Naive thymus-derived CD8-positive, alpha-beta T cell (primary cell): ENCODE results near the gene PTPN5. TPM values are rescaled to one million over a fixed set of nuclear protein-coding genes. Genes with fewer than 3 reads are reported as not detected.
"Not testable (repeated sequence)": the region's sequence is repeated elsewhere in the genome, so short reads cannot be mapped to it uniquely, and the experiment has no call there.

Experiments
- ATAC-seq, 2 donors: fragments of 150-1000 bp; cut with Tn5 transposase in 1 of 2; sonication (Bioruptor Pico), chemical (Tn5 transposase) in 1 of 2; 1 replicate in 1 of 2; 2 replicates in 1 of 2; pipeline ENCODE4 v1.10.0; 2021; ENCODE audit warnings: mild to moderate bottlenecking in 2 of 2, moderate library complexity in 2 of 2
- POLR2A ChIA-PET: fragments of 350-600 bp; sonication (Branson Sonifier 250); formaldehyde crosslinking; loops from one replicate; lab custom pipeline; 2021; ENCODE audit warnings: antibody characterized with exemption; lab: Charles Lee
- DNase-seq, 10 donors: peaks; one replicate each; pipeline versions ENCODE4 v3.0.0 to v3.0.0-alpha.2; 2020 to 2022
- H3K27ac Mint-ChIP-seq, 10 donors: one replicate each; pipeline ENCODE4 v1.8.0; 2020 to 2022; ENCODE audit warnings: mild to moderate bottlenecking in 10 of 10, mixed read lengths in 10 of 10, moderate library complexity in 4 of 10, inconsistent platforms in 1 of 10
- H3K27me3 Mint-ChIP-seq, 5 donors: one replicate each; pipeline ENCODE4 v1.8.0; 2021 to 2022; ENCODE audit warnings: mixed read lengths in 5 of 5
- H3K36me3 Mint-ChIP-seq, 3 donors: one replicate each; pipeline ENCODE4 v1.8.0; 2020 to 2022; ENCODE audit warnings: mixed read lengths in 3 of 3, mild to moderate bottlenecking in 2 of 3, inconsistent platforms in 1 of 3
- H3K4me1 Mint-ChIP-seq, 4 donors: one replicate each; pipeline ENCODE4 v1.8.0; 2021 to 2022; ENCODE audit warnings: mixed read lengths in 4 of 4
- H3K4me3 Mint-ChIP-seq, 10 donors: one replicate each; pipeline ENCODE4 v1.8.0; 2020 to 2022; ENCODE audit warnings: mild to moderate bottlenecking in 10 of 10, mixed read lengths in 10 of 10, moderate library complexity in 6 of 10, inconsistent platforms in 1 of 10
- H3K9me3 Mint-ChIP-seq, 9 donors: one replicate each; pipeline ENCODE4 v1.8.0; 2020 to 2022; ENCODE audit warnings: mixed read lengths in 9 of 9, mild to moderate bottlenecking in 3 of 9, inconsistent platforms in 1 of 9, moderate library complexity in 1 of 9
- polyA plus RNA-seq, 3 donors: library from polyadenylated mRNA; unstranded; fragments of 300-500 nt; fragmentation: Illumina TruSeq; gene quantifications; one replicate each; pipeline ENCODE4 v1.2.3, GENCODE V29; 2021
- total RNA-seq, 8 experiments: library from RNA in 2 of 8; stranded (reverse) in 2 of 8; gene quantifications; one replicate each; pipeline ENCODE4 v1.2.3 and lab custom pipeline; 2021 to 2026

PTPN5 gene
- total and polyA plus RNA-seq, 5 experiments from 2014 or later = not detected

GRCh38 chr11:18701614-18702216 is 89.9 kb downstream of the PTPN5 start:
- no peak for ATAC-seq
- DNase-seq = no peak
- Mint-ChIP-seq H3K9me3 (no peaks in the 10 kb centered on the region), H3K27ac (peak overlapping the region in 3 of 10 donors; percentile 7 to 66 (median 48)), H3K36me3 (no peaks in the 10 kb centered on the region), H3K4me1 (peaks cover 26 to 46% (median 40%) of the 10 kb centered on the region in 4 donors), H3K4me3 (peak overlapping the region in 2 of 10 donors; percentile 36 to 55), H3K27me3 (no peaks in the 10 kb centered on the region)
- POLR2A ChIA-PET = interaction anchor here (0.9 to 1.1 kb wide), 2 partner anchors 68 to 175 kb away, joined by 4 read pairs; partner anchors contain the start of genes SPTY2D1 and TSG101

- Mint-ChIP-seq H3K27me3 (no peaks in the 10 kb centered on the region), H3K27ac (peak overlapping the region in 5 of 10 donors; percentile 40 to 80 (median 48)), H3K4me3 (peak overlapping the region in 6 of 10 donors; percentile 38 to 73 (median 56)), H3K9me3 (no peaks in the 10 kb centered on the region), H3K36me3 (no peaks in the 10 kb centered on the region), H3K4me1 (peaks cover 20 to 39% (median 35%) of the 10 kb centered on the region in 4 donors)
- DNase-seq = no peak
- ATAC-seq = no peak
- POLR2A ChIA-PET = no interaction called here
These were observed 90.7 kb downstream of the PTPN5 start for GRCh38 chr11:18700872-18701271.

DNA sequence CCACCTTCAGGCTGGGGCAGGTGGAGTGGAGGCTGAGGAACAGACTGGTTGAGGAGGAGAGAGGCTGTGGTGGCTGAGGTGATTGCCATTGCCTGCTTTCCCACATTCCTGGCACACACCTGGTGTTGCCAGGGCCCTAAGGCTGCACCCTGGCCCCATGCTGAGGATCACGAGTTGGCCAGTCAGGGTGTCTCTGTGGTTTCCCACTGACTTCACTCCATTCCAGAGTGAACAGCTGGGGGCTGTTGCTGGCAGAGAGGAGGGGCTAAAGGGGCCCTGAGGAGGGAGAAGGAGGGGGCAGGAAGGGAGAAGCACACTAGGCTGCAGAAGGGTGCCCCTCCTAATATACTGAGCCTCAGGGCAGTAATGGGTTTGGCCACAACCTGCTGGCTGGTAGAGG is 91.2 kb downstream of the PTPN5 start:
- peak overlapping the region; percentile 40 to 90 (median 83) for H3K4me3 Mint-ChIP-seq
- peaks cover 19 to 36% (median 30%) of the 10 kb centered on the region in 4 donors for H3K4me1 Mint-ChIP-seq
- ATAC-seq = no peak
- no peak for DNase-seq
- peak overlapping the region in 7 of 10 donors; percentile 36 to 90 (median 76) for H3K27ac Mint-ChIP-seq
- no peaks in the 10 kb centered on the region for H3K27me3 Mint-ChIP-seq
- no peaks in the 10 kb centered on the region for H3K9me3 Mint-ChIP-seq
- H3K36me3 Mint-ChIP-seq = no peaks in the 10 kb centered on the region
- POLR2A ChIA-PET = interaction anchor here (1.2 kb wide), 2 partner anchors 28 to 65 kb away, joined by 3 to 7 read pairs; no protein-coding TSS in a partner anchor

GRCh38 chr11:18699848-18700261 is 91.7 kb downstream of the PTPN5 start:
- Mint-ChIP-seq H3K36me3 (no peaks in the 10 kb centered on the region), H3K27ac (peak overlapping the region; percentile 44 to 93 (median 83)), H3K4me3 (peak overlapping the region; percentile 70 to 90 (median 83)), H3K9me3 (no peaks in the 10 kb centered on the region), H3K4me1 (peaks cover 15 to 31% (median 25%) of the 10 kb centered on the region in 4 donors), H3K27me3 (no peaks in the 10 kb centered on the region)
- no peak for DNase-seq
- ATAC-seq = no peak
- POLR2A ChIA-PET = interaction anchor here (1.2 kb wide), 2 partner anchors 27 to 64 kb away, joined by 3 to 7 read pairs; no protein-coding TSS in a partner anchor

- POLR2A ChIA-PET = interaction anchor here (1.2 to 2.4 kb wide), 4 partner anchors 22 to 65 kb away, joined by 3 to 14 read pairs (median 8); partner anchors contain the start of gene SPTY2D1
- peak overlapping the region; percentile 70 to 90 (median 82) for H3K4me3 Mint-ChIP-seq
- no peak for ATAC-seq
These were observed 92.4 kb downstream of the PTPN5 start for GRCh38 chr11:18699269-18699596.

DNA sequence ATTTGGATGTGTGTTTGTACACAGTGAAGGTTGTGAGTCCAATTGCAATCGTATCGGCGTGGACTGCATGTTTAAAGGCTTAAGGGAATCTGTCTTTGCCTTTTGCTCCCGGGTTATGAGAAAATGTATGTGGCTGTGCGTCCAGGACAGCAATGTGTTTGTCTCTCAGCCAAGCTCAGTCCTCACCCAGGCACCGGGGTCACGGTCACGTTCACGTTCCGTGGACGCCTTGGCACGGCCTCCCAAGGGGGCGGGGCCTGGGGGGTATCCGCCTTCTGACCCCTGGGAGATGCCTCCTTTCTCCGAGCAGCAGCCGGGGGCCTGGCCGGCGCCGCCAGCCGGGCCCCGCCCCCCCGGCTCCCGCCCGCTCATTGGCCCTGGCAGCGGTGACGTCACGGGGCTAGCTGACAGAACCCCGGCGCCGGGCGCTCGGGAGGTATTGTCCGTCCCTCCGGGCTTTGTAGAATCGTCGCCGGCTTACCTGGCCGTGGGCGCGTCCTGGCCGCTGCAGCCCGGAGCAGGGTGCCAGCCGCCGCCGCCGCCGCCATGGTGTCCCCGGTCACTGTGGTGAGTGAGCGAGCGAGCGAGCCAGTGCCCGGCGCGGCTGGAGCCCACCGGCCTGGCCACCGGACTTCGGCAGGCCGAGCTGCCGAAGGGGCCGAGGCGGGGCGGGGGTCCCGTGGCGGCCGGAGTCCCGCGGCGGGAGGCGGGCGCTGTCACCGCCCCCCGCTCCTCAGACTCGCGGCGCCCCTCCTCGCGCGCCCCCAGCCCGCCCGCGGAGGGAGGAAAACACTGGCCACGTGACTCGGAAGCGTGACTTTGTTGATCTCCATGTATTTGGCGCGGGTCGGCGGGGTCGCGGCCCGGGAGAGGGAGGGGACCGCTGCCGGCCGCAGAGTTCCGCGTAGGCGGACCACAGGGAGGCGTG is 93.0 kb downstream of the PTPN5 start, which contains the start of gene TMEM86A:
Gene TMEM86A, plus strand, starts transcription at position 439 of the 928 bp plus-strand sequence. Its CDS starts 108 bp downstream, at position 547.
- Mint-ChIP-seq H3K36me3 (no peaks in the 10 kb centered on the region), H3K27ac (peak within 1 kb of the TSS; percentile 44 to 93 (median 90)), H3K9me3 (no peaks in the 10 kb centered on the region), H3K4me1 (peaks cover 15 to 24% (median 21%) of the 10 kb centered on the region in 4 donors), H3K27me3 (no peaks in the 10 kb centered on the region), H3K4me3 (peak within 1 kb of the TSS; percentile 70 to 90 (median 83))
- DNase-seq (peak; percentile 86 to 94 (median 88)), ATAC-seq (peak; percentile 91 to 93)
- POLR2A ChIA-PET = interaction anchor here (1.0 to 2.4 kb wide), 5 partner anchors 21 to 172 kb away, joined by 5 to 14 read pairs (median 9); partner anchors contain the start of genes SPTY2D1 and TSG101

More at GRCh38 chr11:18699269-18699596, 92.4 kb downstream of the PTPN5 start:
- Mint-ChIP-seq H3K27ac (peak overlapping the region; percentile 44 to 93 (median 86)), H3K4me1 (peaks cover 15 to 25% (median 21%) of the 10 kb centered on the region in 4 donors), H3K36me3 (no peaks in the 10 kb centered on the region), H3K9me3 (no peaks in the 10 kb centered on the region), H3K27me3 (no peaks in the 10 kb centered on the region)
- no peak for DNase-seq

GRCh38 chr11:18697576-18697975 is 94.0 kb downstream of the PTPN5 start:
- Mint-ChIP-seq H3K4me1 (peaks cover 13 to 24% (median 21%) of the 10 kb centered on the region in 4 donors), H3K27me3 (no peaks in the 10 kb centered on the region), H3K9me3 (no peaks in the 10 kb centered on the region), H3K4me3 (peak overlapping the region in 6 of 10 donors; percentile 3 to 88 (median 40)), H3K36me3 (no peaks in the 10 kb centered on the region), H3K27ac (peak overlapping the region in 8 of 10 donors; percentile 5 to 93 (median 80))
- DNase-seq (no peak), ATAC-seq (no peak)
- POLR2A ChIA-PET = interaction anchor here (1.8 to 2.4 kb wide), 3 partner anchors 24 to 63 kb away, joined by 9 to 14 read pairs (median 10); partner anchors contain the start of gene SPTY2D1

GRCh38 chr11:18696638-18697225 is 94.9 kb downstream of the PTPN5 start:
- Mint-ChIP-seq H3K27me3 (no peaks in the 10 kb centered on the region), H3K36me3 (no peaks in the 10 kb centered on the region), H3K4me1 (peaks cover 13 to 24% (median 21%) of the 10 kb centered on the region in 4 donors), H3K27ac (peak overlapping the region in 6 of 10 donors; percentile 37 to 85 (median 68)), H3K4me3 (peak overlapping the region in 4 of 10 donors; percentile 29 to 62 (median 48)), H3K9me3 (no peaks in the 10 kb centered on the region)
- ATAC-seq = no peak
- no peak for DNase-seq
- POLR2A ChIA-PET = interaction anchor here (0.7 to 2.4 kb wide), 4 partner anchors 25 to 63 kb away, joined by 3 to 14 read pairs (median 4); partner anchors contain the start of gene SPTY2D1

DNA sequence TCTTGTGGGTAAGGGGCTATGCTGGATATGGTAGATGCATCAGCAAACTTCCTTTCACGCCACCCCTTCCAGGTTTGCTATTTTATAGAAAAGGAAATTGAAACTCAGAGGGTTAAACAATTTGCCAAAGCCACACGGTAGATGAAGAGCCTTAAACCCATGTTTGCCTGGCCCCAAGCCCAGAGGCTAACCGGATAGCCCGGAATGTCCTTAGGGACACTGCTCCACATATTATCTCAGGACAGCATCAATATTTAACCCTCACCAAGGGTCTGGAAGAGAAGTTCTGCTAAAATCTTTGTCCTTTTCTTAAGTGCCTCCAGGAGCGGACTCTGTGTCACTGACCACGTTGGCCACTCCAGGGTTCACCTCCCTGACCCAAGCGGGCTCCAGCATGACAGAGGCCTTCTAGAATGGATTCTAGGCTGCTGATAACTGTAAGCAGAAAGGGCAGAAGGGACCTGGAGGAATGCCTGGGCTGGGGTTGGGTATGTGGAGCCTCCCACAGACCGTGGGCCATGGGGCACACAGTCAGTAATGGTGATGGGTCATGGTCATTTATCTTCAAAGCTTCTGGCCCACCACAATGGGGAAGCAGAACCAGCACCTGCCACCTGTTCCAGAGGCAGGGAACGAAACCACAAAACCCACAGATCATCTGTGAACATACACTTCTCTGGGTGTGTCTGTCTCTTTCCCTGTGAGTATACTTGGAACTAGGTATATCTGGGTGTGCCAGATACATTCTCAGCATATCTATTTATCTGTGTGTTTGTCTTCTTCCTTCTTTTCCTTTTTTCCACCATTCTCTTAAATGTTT is 98.4 kb downstream of the PTPN5 start:
- no peak for DNase-seq
- no peak for ATAC-seq
- H3K36me3 Mint-ChIP-seq = no peaks in the 10 kb centered on the region
- H3K27me3 Mint-ChIP-seq = no peaks in the 10 kb centered on the region
- H3K9me3 Mint-ChIP-seq = no peaks in the 10 kb centered on the region
- POLR2A ChIA-PET = no interaction called here
- peaks cover 4 to 6% (median 5%) of the 10 kb centered on the region in 4 donors for H3K4me1 Mint-ChIP-seq
- peak overlapping the region in 1 of 10 donors; percentile 69 for H3K27ac Mint-ChIP-seq
- H3K4me3 Mint-ChIP-seq = no peak overlapping the region

- DNase-seq, H3K9me3 Mint-ChIP-seq, H3K4me3 Mint-ChIP-seq, POLR2A ChIA-PET, ATAC-seq, H3K36me3 Mint-ChIP-seq, H3K4me1 Mint-ChIP-seq, H3K27me3 Mint-ChIP-seq: not testable (repeated sequence)
- peak overlapping the region in 1 of 10 donors; percentile 15 for H3K27ac Mint-ChIP-seq
These were observed 100.0 kb downstream of the PTPN5 start for GRCh38 chr11:18691467-18692140.

DNA sequence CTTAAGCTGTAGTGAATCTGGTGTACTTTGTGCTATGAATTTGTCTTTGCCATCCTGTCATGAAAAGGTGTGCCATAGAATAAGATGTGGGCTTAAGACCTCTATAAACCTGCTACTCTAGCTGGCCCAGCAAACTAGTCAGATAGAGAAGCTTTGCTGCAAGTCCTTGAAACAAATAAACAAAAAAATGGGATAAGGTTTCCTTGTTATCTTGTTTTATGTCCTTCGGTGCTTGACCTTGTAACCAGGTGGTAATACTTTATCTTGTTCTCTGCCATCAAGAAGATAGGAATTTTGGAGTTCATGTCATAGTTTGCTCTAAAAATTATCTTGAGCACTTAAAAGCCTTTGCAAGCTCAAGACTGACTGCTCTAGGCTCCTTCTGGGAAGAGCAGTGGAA is 107.3 kb downstream of the PTPN5 start:
- DNase-seq = no peak
- Mint-ChIP-seq H3K27ac (no peak overlapping the region), H3K27me3 (no peaks in the 10 kb centered on the region), H3K4me1 (peaks cover 3 to 6% (median 5%) of the 10 kb centered on the region in 4 donors), H3K9me3 (no peaks in the 10 kb centered on the region), H3K4me3 (no peak overlapping the region), H3K36me3 (no peaks in the 10 kb centered on the region)
- no peak for ATAC-seq
- POLR2A ChIA-PET = no interaction called here
